ENCODE results near the gene KRT33A.
"Not testable (repeated sequence)": the region's sequence is repeated elsewhere in the genome, so short reads cannot be mapped to it uniquely, and the experiment has no call there.

Gene KRT33A

DNA sequence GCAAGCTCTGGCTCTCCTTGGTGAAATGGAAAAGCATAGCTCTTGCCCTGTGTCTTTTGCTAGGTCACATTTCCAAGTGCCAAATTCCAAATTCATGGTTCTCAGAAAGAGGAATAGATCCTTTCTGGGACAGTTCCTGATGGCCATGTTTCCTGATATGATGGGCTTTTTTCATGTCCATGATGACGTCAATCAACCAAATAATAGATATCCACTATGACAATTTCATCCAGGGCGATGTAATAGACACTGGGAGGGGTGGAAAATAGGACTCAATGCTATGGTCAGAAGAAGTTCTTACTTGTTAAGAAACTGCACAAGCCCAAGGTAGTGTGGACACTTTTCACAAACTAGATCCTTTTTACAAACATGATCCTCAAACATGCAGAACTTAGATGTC is 549 bp upstream of the KRT33A start:
- Mint-ChIP-seq H3K27me3 (peaks cover 11 to 16% of the 10 kb centered on the region in 2 donors), H3K4me3 (no peak overlapping the region), H3K4me1 (ENCODE audit: low read depth in 2 of 2) (peaks cover 7 to 10% of the 10 kb centered on the region in 2 donors), H3K27ac (no peak overlapping the region), H3K36me3 (ENCODE audit: insufficient read depth) (no peaks in the 10 kb centered on the region), H3K9me3 (no peaks in the 10 kb centered on the region)
- ATAC-seq (replicated peaks) (no peak), DNase-seq (no peak)

DNA sequence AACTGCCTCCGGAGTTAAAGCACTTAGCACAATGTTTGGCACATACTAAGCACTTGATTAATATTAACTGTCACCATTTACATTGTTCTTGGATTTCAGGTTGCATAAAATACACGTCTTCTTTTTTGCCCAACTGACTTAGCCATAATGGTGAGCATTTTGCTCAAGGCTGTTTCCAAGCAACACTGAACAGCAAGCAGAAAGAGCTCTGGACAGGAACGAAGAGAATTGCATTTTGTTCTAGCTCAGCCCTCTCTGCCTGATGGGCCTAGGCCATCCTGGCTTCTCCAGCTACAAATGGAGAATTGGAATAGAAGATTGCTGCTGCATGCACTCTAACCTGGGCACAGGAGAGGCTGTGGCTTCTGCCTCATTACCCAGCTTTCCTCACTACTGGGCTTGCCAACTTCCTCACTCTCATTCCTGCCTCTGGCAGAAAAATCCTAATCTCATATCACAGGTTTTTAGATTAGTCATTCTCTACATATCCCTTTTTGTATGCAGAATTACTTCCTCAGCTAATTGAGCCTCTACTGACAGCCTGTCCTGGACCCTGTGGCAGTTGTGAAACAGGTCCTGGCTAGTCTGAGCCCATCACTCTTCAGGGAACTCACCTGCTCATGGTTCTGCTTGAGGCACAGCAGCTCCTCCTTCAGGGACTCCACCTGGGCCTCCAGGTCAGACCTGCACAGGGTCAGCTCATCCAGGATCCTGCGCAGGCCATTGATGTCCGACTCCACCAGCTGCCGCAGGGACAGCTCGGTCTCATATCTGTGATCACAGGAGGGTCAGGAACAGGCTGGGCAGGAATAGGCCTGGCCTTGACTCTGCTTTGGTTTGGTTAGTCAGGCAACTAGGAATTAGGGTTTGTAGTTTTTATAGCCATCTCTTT is 2.5 kb downstream of the KRT33A start:
- peaks cover 10 to 13% of the 10 kb centered on the region in 2 donors for H3K4me1 Mint-ChIP-seq (ENCODE audit: low read depth in 2 of 2)
- ATAC-seq (replicated peaks) = no peak
- H3K4me3 Mint-ChIP-seq = no peak overlapping the region
- peaks cover 1% of the 10 kb centered on the region for H3K36me3 Mint-ChIP-seq (ENCODE audit: insufficient read depth)
- H3K27me3 Mint-ChIP-seq = peaks cover 11 to 16% of the 10 kb centered on the region in 2 donors
- no peak overlapping the region for H3K27ac Mint-ChIP-seq
- H3K9me3 Mint-ChIP-seq = peaks cover 2 to 4% of the 10 kb centered on the region in 2 donors
- DNase-seq = no peak

DNA sequence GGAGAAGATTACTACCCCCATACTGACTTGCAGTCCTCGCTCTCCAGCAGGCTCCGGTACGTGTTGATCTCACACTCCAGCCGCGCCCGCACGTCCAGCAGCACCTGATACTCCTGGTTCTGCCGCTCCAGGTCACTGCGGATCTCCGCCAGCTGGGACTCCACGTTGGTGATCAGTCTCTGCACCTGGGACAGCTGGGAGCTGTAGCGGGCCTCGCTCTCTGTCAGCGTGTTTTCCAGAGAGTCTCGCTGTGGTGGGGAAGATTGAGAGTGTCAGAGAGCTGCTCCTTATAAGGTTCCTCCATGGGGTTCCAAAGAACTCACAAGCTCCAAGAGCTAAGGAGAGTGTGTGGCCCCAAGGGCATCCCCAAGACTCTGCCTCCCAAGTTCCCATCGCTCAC is 4.2 kb downstream of the KRT33A start:
- not testable (repeated sequence) for ATAC-seq (replicated peaks); H3K27me3 Mint-ChIP-seq; H3K9me3 Mint-ChIP-seq; H3K36me3 Mint-ChIP-seq (ENCODE audit: insufficient read depth); H3K4me3 Mint-ChIP-seq; DNase-seq
- Mint-ChIP-seq H3K4me1 (ENCODE audit: low read depth in 2 of 2) (peaks cover 20% of the 10 kb centered on the region in 2 donors), H3K27ac (peak overlapping the region in 1 of 2 donors; percentile 23)

DNA sequence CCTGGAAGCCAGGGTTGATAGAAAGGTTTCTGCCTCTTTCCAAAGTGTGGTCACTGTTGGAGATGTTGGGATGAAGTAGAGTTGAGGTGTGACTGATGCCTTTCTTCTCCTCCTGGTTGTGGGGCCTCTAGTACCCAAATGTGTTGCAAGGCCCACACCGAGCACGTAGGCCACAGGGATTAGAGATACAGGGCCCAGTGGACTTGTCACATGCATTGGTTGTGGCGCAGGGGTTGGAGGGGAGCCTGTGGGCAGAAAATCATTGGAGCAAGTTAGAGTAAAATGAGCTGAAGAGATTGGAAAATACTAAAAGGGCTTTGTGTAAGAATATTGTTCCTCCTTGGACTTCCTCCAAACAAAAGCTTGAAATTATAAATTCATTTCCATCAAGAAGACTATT is 4.6 kb downstream of the KRT33A start:
- peaks cover 22 to 23% of the 10 kb centered on the region in 2 donors for H3K4me1 Mint-ChIP-seq (ENCODE audit: low read depth in 2 of 2)
- no peak overlapping the region for H3K4me3 Mint-ChIP-seq
- H3K27ac Mint-ChIP-seq = peak overlapping the region in 1 of 2 donors; percentile 23
- no peak for DNase-seq
- H3K9me3 Mint-ChIP-seq = peaks cover 3 to 10% of the 10 kb centered on the region in 2 donors
- H3K27me3 Mint-ChIP-seq = no peaks in the 10 kb centered on the region
- peaks cover 5% of the 10 kb centered on the region for H3K36me3 Mint-ChIP-seq (ENCODE audit: insufficient read depth)
- ATAC-seq (replicated peaks) = no peak

DNA sequence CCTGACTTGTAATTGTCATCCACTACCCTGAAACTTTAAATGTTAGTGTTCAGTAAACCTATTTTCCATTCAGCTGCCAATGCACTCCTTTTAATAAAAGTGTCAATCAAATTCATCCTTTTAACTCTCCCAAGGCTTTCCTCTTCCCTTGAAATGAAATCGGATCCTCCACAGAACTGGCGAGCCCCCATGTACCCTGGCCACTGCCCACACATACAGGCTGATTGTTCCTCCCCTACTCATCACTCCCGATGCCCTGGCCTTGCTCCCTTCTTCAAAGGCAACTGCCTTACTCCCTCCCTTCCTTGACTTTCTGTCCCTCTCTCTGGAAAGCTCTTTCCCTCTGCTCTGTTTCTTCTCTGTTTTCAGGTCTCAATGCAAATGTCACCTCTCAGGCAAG is 7.6 kb downstream of the KRT33A start:
- peak overlapping the region in 1 of 2 donors; percentile 32 for H3K4me3 Mint-ChIP-seq

DNA sequence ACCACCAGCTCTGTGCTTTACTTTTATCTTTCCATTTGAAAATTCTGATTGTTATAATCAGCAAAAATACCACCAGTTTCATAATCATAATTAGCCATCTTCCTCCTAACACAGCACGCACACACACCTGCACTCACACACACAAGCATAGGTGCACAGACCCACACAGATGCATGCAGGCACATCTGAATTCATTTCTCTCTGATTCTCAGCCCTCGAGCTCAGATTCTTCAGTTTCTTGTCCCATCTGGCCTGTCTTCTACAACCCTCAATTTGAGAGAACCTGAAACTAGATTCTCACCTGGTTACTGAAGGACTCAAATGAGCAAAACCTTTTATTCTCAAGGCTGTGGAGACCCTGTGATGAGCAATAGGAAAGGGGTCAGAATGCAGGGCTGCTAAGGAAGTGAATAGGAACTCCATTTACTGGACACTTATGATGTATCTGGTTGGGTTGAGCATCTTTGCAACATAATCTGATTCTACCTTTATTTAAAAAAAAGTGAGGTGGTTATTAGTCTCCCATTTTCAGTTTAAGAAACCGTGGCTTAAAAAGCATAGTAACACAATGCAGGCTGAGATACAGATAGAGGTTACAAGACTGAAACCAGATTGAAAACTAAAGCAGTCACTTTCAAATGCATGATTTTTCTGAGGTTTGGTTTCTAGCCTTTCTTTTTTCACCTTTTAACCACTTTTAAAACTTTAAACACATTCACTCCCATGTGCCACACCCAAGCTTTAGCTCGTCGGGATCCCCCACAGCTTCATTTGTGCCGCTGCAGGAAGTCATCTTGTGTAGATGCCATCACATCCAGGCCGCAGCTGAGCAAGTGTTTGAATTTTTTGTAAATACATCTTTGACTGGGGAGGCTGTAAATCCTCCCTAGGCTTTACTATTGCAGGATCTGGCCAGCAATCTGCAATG is 9.4 kb downstream of the KRT33A start:
- Mint-ChIP-seq H3K4me3 (peak overlapping the region; percentile 66 to 85), H3K4me1 (ENCODE audit: low read depth in 2 of 2) (peaks cover 45 to 51% of the 10 kb centered on the region in 2 donors)
- peak; percentile 59 to 62 (median 62) for DNase-seq

More for the DNA sequence above, 7.6 kb downstream of the KRT33A start:
- no peak for DNase-seq
- Mint-ChIP-seq H3K27me3 (no peaks in the 10 kb centered on the region), H3K9me3 (peaks cover 3 to 10% of the 10 kb centered on the region in 2 donors), H3K36me3 (ENCODE audit: insufficient read depth) (peaks cover 20% of the 10 kb centered on the region), H3K27ac (peak overlapping the region in 1 of 2 donors; percentile 47), H3K4me1 (ENCODE audit: low read depth in 2 of 2) (peaks cover 43 to 49% of the 10 kb centered on the region in 2 donors)
- ATAC-seq (replicated peaks) = no peak

DNA sequence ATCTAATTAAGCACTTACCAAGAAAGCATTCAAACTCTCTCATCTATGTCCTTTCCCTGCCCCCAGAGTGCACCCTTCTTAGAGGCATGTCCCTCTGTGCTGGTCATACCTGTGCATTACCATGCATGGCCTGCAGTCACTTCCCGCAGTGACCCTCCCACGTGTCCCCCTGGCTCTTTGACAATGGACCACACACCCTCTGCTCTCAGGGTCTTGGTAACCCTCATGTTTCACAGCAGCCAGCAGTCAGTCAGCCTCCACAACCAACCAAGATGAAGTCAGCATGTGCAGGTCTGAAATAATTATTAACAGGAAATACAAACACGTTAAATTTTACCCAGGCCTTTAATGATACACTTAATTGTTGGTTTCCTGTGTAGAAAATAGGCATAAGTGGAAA is 10.1 kb downstream of the KRT33A start:
- Mint-ChIP-seq H3K9me3 (peaks cover 3 to 10% of the 10 kb centered on the region in 2 donors), H3K36me3 (ENCODE audit: insufficient read depth) (peaks cover 20% of the 10 kb centered on the region), H3K4me1 (ENCODE audit: low read depth in 2 of 2) (peaks cover 52 to 58% of the 10 kb centered on the region in 2 donors), H3K4me3 (peak overlapping the region; percentile 66 to 85), H3K27me3 (no peaks in the 10 kb centered on the region), H3K27ac (peak overlapping the region; percentile 92 to 99)
- no peak for DNase-seq
- ATAC-seq (replicated peaks) = no peak

More for the DNA sequence above, 9.4 kb downstream of the KRT33A start:
- Mint-ChIP-seq H3K9me3 (peaks cover 3 to 10% of the 10 kb centered on the region in 2 donors), H3K27ac (peak overlapping the region; percentile 92 to 99), H3K27me3 (no peaks in the 10 kb centered on the region), H3K36me3 (ENCODE audit: insufficient read depth) (peaks cover 20% of the 10 kb centered on the region)
- ATAC-seq (replicated peaks) = peak; percentile 60

DNA sequence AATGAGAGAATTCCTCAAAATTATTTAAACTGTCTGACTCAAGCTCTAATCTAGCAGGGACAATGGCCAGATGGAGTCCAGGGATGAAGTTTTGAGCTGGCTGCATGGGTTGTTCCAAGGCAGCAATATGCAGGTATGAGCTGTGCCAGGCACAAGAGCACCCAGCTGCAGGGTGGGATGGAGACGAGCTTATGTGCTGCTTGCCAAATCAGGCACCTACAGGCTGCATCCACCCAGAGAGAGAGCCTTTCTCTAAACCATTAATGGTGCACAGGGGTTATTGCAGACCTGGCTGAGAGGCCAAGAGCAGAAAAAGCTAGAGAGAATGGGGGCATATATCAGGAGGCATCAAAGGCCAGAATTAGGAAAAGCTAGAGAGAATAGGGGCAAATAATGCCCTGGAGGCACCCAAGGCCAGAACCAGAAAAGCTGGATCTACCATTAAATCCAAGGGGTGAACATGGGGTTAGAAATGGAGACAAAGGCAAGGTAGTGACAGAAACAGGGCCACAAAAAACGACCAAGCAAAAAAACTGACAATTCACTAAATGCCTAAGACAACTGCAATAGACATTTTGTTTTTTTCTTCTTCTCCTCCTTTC is 11.0 kb downstream of the KRT33A start:
- Mint-ChIP-seq H3K27me3 (no peaks in the 10 kb centered on the region), H3K36me3 (ENCODE audit: insufficient read depth) (peaks cover 20% of the 10 kb centered on the region), H3K4me1 (ENCODE audit: low read depth in 2 of 2) (peaks cover 60 to 67% of the 10 kb centered on the region in 2 donors), H3K27ac (peak overlapping the region; percentile 92 to 99), H3K4me3 (peak overlapping the region; percentile 66 to 85), H3K9me3 (peaks cover 3 to 10% of the 10 kb centered on the region in 2 donors)
- no peak for ATAC-seq (replicated peaks)
- DNase-seq = no peak

DNA sequence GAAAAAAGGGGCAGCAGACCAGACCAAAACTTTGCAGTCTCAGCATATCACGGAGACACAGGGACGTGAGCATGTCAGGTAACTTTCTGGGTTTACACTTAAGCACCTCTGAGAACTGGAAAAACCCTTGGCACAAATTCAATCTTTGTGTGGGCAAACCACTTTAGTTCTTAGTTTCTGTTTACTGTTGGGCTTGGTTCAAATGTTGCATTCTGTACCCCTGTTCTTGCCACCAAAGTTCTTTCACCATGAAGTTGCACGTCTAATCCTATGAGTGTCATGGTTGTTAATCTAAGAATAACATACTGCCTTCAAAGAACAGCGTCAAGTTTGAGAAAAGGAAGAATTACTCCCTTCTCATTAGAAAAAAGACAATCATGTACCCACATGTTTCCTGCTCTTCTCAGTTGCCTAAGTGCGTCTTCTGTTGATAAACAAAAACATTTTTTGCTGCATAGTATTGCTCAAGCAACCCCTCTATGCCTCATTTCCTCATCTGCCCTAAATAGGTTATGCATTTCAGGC is 11.6 kb downstream of the KRT33A start:
- ATAC-seq (replicated peaks) (peak; percentile 75), DNase-seq (peak; percentile 60 to 63 (median 62))
- H3K36me3 Mint-ChIP-seq (ENCODE audit: insufficient read depth) = peaks cover 20% of the 10 kb centered on the region
- peak overlapping the region; percentile 66 to 85 for H3K4me3 Mint-ChIP-seq
- H3K9me3 Mint-ChIP-seq = peaks cover 3 to 10% of the 10 kb centered on the region in 2 donors
- H3K4me1 Mint-ChIP-seq (ENCODE audit: low read depth in 2 of 2) = peaks cover 65 to 72% of the 10 kb centered on the region in 2 donors
- H3K27ac Mint-ChIP-seq = peak overlapping the region; percentile 92 to 99
- no peaks in the 10 kb centered on the region for H3K27me3 Mint-ChIP-seq

DNA sequence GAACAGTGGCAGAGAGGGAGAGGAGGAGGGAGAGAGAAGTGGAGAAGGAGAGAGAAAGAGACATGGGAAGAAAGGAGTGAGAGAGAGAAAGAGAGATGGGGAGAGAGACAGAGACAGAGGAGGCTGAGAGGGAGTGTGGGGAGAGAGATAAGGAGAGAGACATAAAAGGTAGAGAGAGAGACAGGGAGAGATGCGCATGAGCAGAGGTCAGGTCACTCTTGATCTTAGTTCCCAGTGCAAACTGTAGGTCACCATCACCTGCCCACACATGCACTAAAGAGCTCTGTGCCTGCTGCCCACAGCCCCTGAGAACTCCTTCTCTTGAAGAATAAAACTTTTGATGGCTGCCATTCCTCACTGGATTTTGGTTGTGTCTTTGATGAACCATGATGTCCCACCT is 14.9 kb downstream of the KRT33A start:
- no peak for DNase-seq
- no peak for ATAC-seq (replicated peaks)
- Mint-ChIP-seq H3K4me1 (ENCODE audit: low read depth in 2 of 2) (peaks cover 57 to 58% of the 10 kb centered on the region in 2 donors), H3K9me3 (no peaks in the 10 kb centered on the region), H3K4me3 (peak overlapping the region; percentile 71 to 74), H3K36me3 (ENCODE audit: insufficient read depth) (peaks cover 15% of the 10 kb centered on the region), H3K27me3 (no peaks in the 10 kb centered on the region), H3K27ac (peak overlapping the region; percentile 90 to 93)

DNA sequence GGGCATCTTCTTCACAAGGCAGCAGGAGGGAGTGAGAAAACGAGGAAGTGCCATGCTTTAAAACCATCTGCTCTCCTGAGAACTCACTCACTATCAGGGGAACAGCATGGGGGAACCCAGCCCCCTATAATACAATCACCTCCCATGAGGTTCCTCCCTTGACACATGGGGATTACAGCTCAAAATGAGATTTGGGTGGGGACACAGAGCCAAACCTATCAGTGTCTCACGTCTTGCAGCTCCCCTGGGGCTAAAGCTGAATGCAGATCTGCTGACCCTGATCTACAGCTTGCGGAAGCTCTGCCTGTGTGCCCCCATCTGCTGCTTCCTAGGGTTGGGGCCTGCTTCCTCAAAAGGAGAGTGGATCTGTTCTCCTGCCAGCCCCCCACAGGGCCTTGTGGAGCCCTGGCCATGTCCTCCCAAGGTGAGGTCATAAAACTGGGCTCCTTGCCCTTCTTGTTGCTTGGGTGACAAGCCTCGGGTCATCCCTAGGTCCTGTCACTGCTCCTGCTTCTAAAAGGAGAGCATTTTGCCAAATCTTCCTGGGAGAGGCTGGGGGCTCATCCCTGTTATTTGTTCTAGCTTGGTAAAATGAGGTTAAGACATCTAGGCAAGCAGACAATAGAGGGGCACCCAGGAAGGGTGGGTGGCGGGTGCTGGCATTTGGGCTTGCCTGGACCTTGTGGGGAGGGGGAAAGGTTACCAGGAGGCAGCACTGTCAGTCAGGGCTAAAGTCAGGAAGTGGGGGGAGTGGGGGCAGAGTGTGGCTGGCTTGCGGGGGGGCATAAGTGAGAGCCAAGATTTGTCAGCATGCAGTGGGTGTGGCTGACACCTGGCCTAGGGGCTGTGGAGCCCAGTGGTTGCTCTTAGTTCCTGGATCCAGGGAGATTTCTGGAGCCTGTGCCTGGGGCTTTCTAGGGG is 16.0 kb downstream of the KRT33A start:
- no peak for ATAC-seq (replicated peaks)
- Mint-ChIP-seq H3K9me3 (no peaks in the 10 kb centered on the region), H3K36me3 (ENCODE audit: insufficient read depth) (peaks cover 14% of the 10 kb centered on the region), H3K27me3 (no peaks in the 10 kb centered on the region), H3K27ac (peak overlapping the region; percentile 90 to 93), H3K4me3 (peak overlapping the region; percentile 71 to 74), H3K4me1 (ENCODE audit: low read depth in 2 of 2) (peaks cover 46 to 47% of the 10 kb centered on the region in 2 donors)
- DNase-seq = peak in 2 of 3 experiments; percentile 27 to 28

DNA sequence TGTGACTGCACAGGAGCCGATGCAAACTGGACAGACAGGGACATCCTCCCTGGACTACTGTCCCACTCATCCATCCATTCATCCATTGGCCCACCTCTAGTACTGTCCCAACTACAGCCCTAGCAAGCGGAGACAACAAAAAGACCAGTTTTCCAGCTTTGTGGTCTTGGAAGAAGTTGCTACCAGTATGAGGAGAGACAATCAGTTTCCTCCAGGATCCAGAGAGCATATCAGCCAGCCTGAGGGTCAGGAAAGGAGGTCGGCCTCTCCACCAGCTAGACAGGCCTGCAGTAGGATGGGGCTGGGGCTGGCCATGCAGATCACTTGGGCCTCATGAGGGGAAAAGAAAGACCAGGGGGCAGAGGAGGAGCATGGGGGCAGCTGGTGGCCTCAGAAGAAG is 16.8 kb downstream of the KRT33A start:
- ATAC-seq (replicated peaks) (no peak), DNase-seq (no peak)
- peak overlapping the region; percentile 31 to 61 for H3K27ac Mint-ChIP-seq
- H3K9me3 Mint-ChIP-seq = no peaks in the 10 kb centered on the region
- no peaks in the 10 kb centered on the region for H3K27me3 Mint-ChIP-seq
- peak overlapping the region; percentile 5 to 50 for H3K4me3 Mint-ChIP-seq
- peaks cover 39% of the 10 kb centered on the region in 2 donors for H3K4me1 Mint-ChIP-seq (ENCODE audit: low read depth in 2 of 2)
- peaks cover 6% of the 10 kb centered on the region for H3K36me3 Mint-ChIP-seq (ENCODE audit: insufficient read depth)
